Stimulated activated CD8-positive, alpha-beta memory T cell treated with anti-CD3 and anti-CD28 coated beads, Interleukin-2, amount 100 ng/mL, for 1 hour (primary cell): Measurements from ENCODE around the gene CLCN4.

ENCODE experiments used
- DNase-seq, 2 donors: peaks; one replicate each; pipeline ENCODE4 v3.0.0-alpha.2; 2020; ENCODE audit warnings: low read depth in 2 of 2

Gene CLCN4

GRCh38 chrX:10195947-10196346 lies 39.2 kb downstream of the CLCN4 start:
- no peak for DNase-seq

DNA sequence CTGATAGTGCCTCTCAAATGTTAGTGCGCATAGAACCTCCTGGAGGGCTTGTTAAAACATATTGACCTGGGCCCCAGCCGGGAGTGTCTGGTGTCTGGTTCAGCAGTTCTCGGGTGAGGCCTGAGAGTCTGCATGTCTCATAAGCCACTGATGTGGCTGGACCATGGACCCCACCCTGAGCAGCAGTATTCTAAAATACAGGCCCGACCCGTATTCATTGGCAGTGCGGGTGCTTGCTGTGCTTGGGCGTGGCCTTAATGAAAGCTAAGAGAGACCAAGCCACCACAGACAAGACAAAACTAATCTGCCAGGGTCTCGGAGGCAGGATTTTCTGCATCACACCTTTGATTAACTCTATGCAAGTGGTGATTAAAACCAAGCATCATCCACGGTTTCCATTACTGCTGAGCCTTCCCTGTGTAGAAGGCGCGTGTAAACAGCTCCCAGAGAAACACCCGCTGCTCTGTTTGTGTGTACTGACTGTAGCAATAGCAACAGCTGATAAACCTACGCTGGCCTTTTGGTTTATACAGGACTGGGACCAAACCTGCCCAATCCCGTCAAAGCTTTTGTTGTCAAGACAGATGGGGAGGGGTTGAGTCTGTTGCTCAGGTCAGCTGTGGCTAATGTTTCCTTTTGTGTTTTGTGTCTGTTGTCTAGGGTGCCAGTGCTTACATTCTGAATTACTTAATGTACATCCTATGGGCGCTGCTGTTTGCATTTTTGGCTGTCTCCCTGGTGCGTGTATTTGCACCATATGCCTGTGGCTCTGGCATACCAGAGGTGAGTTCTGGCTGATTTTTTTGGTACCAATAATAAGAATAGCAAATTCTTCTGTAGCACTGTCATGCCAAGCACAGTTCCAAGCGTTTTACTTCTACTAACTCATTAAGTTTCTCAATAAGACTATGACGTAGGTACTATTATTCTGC lies 40.8 kb downstream of the CLCN4 start:
- no peak for DNase-seq

DNA sequence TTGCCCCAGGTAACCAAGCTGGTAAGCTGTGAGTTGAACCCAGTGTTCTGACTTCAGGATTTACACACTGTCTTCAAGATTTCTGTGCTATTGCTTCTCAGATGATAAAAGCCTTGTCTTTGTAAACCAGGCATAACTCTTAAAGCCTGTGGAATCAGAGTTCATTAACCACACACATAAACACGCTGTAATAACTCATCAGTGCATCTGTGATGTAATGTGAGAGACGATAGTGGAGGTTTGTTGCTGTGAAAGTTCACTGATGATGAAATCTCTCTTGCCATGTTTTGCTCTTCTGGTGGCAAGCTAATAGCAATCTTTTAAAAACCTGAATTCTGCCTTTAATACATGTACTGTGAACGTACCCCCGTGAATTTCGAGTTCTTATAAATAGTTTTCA lies 41.5 kb downstream of the CLCN4 start:
- DNase-seq = no peak

GRCh38 chrX:10199212-10199611 lies 42.4 kb downstream of the CLCN4 start:
- no peak for DNase-seq

GRCh38 chrX:10203617-10204016 lies 46.8 kb downstream of the CLCN4 start:
- no peak for DNase-seq

GRCh38 chrX:10206317-10206716 lies 49.5 kb downstream of the CLCN4 start:
- DNase-seq = no peak

DNA sequence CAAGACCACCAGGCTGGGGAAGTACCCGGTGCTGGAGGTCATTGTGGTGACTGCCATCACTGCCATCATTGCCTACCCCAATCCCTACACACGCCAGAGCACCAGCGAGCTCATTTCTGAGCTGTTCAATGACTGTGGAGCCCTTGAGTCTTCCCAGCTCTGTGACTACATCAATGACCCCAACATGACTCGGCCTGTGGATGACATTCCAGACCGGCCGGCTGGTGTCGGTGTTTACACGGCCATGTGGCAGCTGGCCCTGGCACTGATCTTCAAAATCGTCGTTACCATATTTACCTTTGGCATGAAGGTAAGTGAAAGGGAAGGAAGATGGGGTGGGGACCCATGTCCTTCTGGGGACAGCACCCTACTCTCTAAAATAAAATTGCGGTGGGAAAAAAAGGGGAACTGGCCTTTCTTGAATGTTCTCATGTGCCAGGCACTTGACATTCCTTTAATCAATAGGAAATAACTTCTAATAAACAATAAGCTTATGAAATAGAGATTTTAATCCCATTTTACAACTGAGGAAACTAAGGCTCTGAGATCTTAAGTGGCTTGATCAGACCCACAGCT lies 51.6 kb downstream of the CLCN4 start:
- DNase-seq = no peak

DNA sequence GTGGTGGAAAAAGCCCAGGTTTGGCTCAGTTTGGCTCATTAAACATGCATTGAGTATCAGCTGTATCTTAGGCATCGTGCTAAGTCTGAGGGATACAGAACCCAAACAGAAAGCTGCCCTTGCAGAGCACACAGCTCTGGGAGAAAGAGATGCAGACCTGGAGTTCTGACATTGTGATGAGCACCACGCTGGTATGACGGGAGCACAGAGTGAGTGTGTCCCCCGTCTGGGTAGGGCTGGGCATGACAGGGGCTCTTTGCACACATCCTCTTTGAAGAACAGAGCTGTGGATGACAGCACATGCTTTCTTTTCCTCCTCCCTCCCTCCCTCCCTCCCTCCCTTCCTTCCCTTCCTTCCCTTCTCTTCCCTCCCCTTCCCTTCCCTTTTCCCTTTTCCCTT lies 52.2 kb downstream of the CLCN4 start:
- DNase-seq = no peak

- DNase-seq = no peak
Measured at GRCh38 chrX:10212395-10212794, 55.6 kb downstream of the CLCN4 start.

GRCh38 chrX:10213716-10214115 lies 56.9 kb downstream of the CLCN4 start:
- no peak for DNase-seq

DNA sequence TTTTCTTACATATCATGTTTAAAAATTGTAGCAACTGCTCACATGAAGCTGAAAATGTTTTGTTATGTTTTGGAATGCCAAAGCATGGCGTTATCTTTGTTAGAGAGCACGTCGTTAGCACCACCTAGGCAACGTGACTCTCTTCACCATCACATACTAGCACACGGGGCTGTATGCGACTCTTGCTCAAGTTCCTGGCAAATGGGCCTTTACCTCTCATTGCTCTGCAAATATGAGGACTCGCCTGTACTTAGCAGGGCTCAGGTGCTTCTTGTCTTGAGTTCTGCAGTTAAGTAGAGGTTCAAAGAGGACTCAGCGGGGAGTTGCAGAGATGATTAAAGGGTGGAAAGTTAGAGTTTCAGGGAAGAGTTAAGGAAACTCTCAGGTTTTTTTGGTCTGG lies 59.4 kb downstream of the CLCN4 start:
- DNase-seq = no peak

GRCh38 chrX:10217198-10217597 lies 60.4 kb downstream of the CLCN4 start:
- DNase-seq = no peak

- no peak for DNase-seq
Measured at GRCh38 chrX:10221651-10222050, 64.9 kb downstream of the CLCN4 start.

- no peak for DNase-seq
Measured at GRCh38 chrX:10223276-10223675, 66.5 kb downstream of the CLCN4 start.

DNA sequence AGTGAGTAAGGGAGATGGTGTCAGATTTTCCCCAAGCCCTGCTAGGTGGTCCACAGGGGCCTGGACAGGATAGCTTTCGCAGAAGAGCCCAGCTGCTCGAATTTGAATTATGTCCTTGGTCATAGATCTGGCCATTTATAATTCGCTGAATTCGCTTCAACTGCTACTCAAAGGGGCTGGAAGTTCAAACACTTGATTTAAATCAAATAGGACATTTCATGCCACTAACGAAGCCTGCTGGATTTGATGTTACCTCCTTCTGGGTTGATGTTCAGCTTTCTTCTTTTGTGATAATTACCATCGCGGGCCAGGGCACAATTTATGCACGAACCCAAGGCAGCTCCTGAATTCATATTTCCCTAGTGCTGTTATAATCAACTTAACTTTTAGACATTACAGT lies 67.0 kb downstream of the CLCN4 start:
- no peak for DNase-seq

DNA sequence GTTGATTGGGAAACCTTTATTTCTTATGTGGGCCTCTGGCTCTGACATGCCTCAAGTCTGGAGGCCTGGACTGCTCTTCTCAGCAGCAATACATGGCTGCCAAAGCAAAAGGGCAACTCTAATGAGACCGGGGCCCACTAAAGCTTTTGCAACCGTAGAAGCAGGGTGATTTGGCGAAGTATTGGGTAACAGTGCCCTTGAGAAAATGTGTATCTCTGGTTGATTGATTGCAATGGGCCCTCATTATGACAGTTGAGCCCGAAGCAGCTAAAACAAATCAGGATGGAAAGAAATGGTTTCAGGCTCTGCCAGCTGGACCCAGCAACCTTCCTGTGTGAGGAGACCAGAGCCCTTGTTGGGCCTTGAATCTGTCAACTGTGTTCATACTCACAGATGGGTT lies 73.4 kb downstream of the CLCN4 start:
- no peak for DNase-seq

GRCh38 chrX:10231461-10231860 lies 74.7 kb downstream of the CLCN4 start:
- DNase-seq = no peak

DNA sequence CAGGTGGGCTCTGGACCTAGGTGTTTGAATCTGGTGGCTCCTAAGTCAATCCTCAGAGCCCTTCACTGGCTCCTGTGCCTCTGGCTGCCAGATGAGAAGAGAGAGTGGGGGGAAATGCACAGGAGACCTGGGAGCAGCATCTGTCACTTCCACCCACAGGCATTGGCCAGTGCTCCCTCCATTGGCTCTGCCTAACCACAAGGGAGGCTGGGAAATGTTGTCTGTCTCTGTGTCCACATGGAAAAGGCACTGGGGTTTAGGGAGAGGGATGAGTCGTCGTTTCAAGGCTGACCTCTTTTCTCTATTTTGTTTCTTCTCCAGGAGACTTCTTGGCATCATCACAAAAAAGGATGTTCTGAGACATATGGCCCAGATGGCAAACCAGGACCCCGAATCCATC lies 76.4 kb downstream of the CLCN4 start:
- DNase-seq = no peak

- DNase-seq = no peak
Measured at GRCh38 chrX:10233696-10234095, 76.9 kb downstream of the CLCN4 start.

- DNase-seq = no peak
Measured at GRCh38 chrX:10235851-10236250, 79.1 kb downstream of the CLCN4 start.

- no peak for DNase-seq
Measured at GRCh38 chrX:10237241-10237640, 80.5 kb downstream of the CLCN4 start.

- DNase-seq = no peak
Measured at GRCh38 chrX:10239611-10240064, 82.9 kb downstream of the CLCN4 start.

DNA sequence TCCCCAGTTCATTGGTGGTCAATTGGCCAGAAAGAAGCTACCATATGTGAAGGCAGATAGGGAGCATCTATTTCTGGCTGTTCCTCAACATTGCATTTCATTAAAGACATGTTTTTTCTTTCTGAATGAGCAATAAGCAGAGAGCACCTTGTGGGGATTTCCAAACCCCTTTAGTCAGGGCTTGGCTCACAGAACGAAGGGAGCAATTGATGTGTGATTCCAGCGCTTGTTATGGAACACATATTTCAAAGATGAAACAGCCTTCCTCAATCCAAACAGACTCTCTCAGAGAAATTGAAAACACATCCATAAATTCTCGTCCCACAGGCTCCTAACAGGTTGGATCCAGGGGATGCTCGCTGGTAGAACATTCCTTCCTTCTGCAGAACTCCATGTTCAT lies 84.1 kb downstream of the CLCN4 start:
- no peak for DNase-seq
